Measurements from ENCODE around the gene LDAH.

LDAH gene

DNA sequence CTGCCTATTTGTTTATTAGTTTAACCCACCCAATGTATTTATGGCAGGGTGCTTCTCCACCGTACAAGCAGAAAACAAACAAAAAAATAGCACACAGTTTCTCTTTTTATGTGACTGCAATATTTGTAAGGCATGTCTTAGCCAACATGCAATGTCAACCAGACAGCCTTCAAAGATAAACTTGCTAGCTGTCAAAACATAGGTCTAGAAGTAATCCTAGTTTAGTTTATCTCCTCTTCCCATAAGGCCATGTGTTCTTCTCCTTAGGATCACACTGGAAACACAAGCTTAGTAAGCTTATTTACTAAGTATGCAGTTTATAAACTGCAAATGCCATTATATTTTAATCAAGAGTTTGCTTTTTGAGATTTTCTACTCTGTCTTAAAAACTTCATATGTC lies 75.6 kb downstream of the LDAH start:
- TF ChIP-seq CTCF (IDR thresholded peaks at IDR 0.05; ENCODE audit: low read length) (no peak), EZH2phosphoT487 (IDR thresholded peaks at IDR 0.05; ENCODE audit: low read length) (no peak), EZH2 (optimal IDR thresholded peaks at IDR 0.05; ENCODE audit: low read depth, low read length) (no peak)
- Histone ChIP-seq H3K4me2 (ENCODE audit: low read depth, low read length) (no peak overlapping the region), H3K9me2 (replicated peaks; ENCODE audit: insufficient read depth, low read length) (no peaks in the 10 kb centered on the region), H3K9ac (ENCODE audit: low read length) (no peak overlapping the region), H3K36me3 (replicated peaks; ENCODE audit: insufficient read depth, low read length) (no peaks in the 10 kb centered on the region; the same call in 1 of the 2 replicates), H4K20me1 (ENCODE audit: insufficient read depth, low read length) (no peaks in the 10 kb centered on the region), H3F3A (ENCODE audit: insufficient read depth, low read length) (no peaks in the 10 kb centered on the region), H3K9me3 (replicated peaks; ENCODE audit: insufficient read depth, low read length) (no peaks in the 10 kb centered on the region), H2AFZ (ENCODE audit: low read length) (no peak overlapping the region), H3K79me2 (ENCODE audit: low read length) (no peaks in the 10 kb centered on the region), H3K27ac (ENCODE audit: low read length) (no peak overlapping the region), H3K4me3 (ENCODE audit: low read length) (no peak overlapping the region), H3K27me3 (replicated peaks; ENCODE audit: insufficient read depth, low read length) (no peaks in the 10 kb centered on the region), H3K4me1 (ENCODE audit: low read length) (peaks cover 4% of the 10 kb centered on the region; the same call in 1 of the 2 replicates)
- no peak for DNase-seq

GRCh38 chr2:20745924-20746555 lies 76.9 kb downstream of the LDAH start:
- DNase-seq, result no peak
- H3K9ac ChIP-seq (ENCODE audit: low read length), result no peak overlapping the region
- H3F3A ChIP-seq (ENCODE audit: insufficient read depth, low read length), result no peaks in the 10 kb centered on the region
- no peaks in the 10 kb centered on the region for H3K9me2 ChIP-seq (replicated peaks; ENCODE audit: insufficient read depth, low read length)
- H2AFZ ChIP-seq (ENCODE audit: low read length), result no peak overlapping the region
- no peaks in the 10 kb centered on the region for H3K27me3 ChIP-seq (replicated peaks; ENCODE audit: insufficient read depth, low read length)
- no peaks in the 10 kb centered on the region for H3K79me2 ChIP-seq (ENCODE audit: low read length)
- H3K9me3 ChIP-seq (replicated peaks; ENCODE audit: insufficient read depth, low read length), result no peaks in the 10 kb centered on the region
- TF ChIP-seq EZH2 (optimal IDR thresholded peaks at IDR 0.05; ENCODE audit: low read depth, low read length) (no peak), EZH2phosphoT487 (IDR thresholded peaks at IDR 0.05; ENCODE audit: low read length) (no peak), CTCF (IDR thresholded peaks at IDR 0.05; ENCODE audit: low read length) (no peak)
- H4K20me1 ChIP-seq (ENCODE audit: insufficient read depth, low read length), result no peaks in the 10 kb centered on the region
- H3K27ac ChIP-seq (ENCODE audit: low read length), result no peak overlapping the region
- H3K4me1 ChIP-seq (ENCODE audit: low read length), result peaks cover 4% of the 10 kb centered on the region; the same call in 1 of the 2 replicates
- no peak overlapping the region for H3K4me2 ChIP-seq (ENCODE audit: low read depth, low read length)
- H3K4me3 ChIP-seq (ENCODE audit: low read length), result no peak overlapping the region
- no peaks in the 10 kb centered on the region for H3K36me3 ChIP-seq (replicated peaks; ENCODE audit: insufficient read depth, low read length)

- no peaks in the 10 kb centered on the region for H4K20me1 ChIP-seq (ENCODE audit: insufficient read depth, low read length)
- H3K79me2 ChIP-seq (ENCODE audit: low read length), result no peaks in the 10 kb centered on the region
- H3K9ac ChIP-seq (ENCODE audit: low read length), result no peak overlapping the region
- no peak for DNase-seq
- H3K36me3 ChIP-seq (replicated peaks; ENCODE audit: insufficient read depth, low read length), result no peaks in the 10 kb centered on the region
- no peak overlapping the region for H2AFZ ChIP-seq (ENCODE audit: low read length)
- no peaks in the 10 kb centered on the region for H3K9me2 ChIP-seq (replicated peaks; ENCODE audit: insufficient read depth, low read length)
- peaks cover 4% of the 10 kb centered on the region; the same call in 1 of the 2 replicates for H3K4me1 ChIP-seq (ENCODE audit: low read length)
- H3F3A ChIP-seq (ENCODE audit: insufficient read depth, low read length), result no peaks in the 10 kb centered on the region
- H3K27ac ChIP-seq (ENCODE audit: low read length), result no peak overlapping the region
- TF ChIP-seq EZH2phosphoT487 (IDR thresholded peaks at IDR 0.05; ENCODE audit: low read length), result no peak
- no peak overlapping the region for H3K4me3 ChIP-seq (ENCODE audit: low read length)
- H3K9me3 ChIP-seq (replicated peaks; ENCODE audit: insufficient read depth, low read length), result no peaks in the 10 kb centered on the region
- H3K27me3 ChIP-seq (replicated peaks; ENCODE audit: insufficient read depth, low read length), result no peaks in the 10 kb centered on the region
- no peak overlapping the region for H3K4me2 ChIP-seq (ENCODE audit: low read depth, low read length)
These were observed 78.2 kb downstream of the LDAH start for GRCh38 chr2:20744366-20745335.
